Ovary (tissue), 3 donors: ENCODE measurements around the gene WWOX.

Source experiments
- EP300 ChIP-seq: sonication (generic); formaldehyde crosslinking; IDR thresholded peaks from one replicate; pipeline ENCODE4 v1.6.1; 2017; ENCODE audit warnings: antibody characterized with exemption
- POLR2A ChIP-seq: fragments of 450-650 bp; IDR thresholded peaks from one replicate; pipeline ENCODE4 v1.6.1; 2017; ENCODE audit warnings: antibody characterized with exemption, mild to moderate bottlenecking, moderate library complexity
- TF ChIP-seq, protein P1 (sequence below), 3 donors: fragments of 450-650 bp in 2 of 3; fragments of 200-600 bp in 1 of 3; IDR thresholded peaks; one replicate each; pipeline versions ENCODE4 v1.5.1 to v1.8.0; 2016 to 2022; ENCODE audit warnings: antibody characterized with exemption in 3 of 3, mild to moderate bottlenecking in 1 of 3
- donor health status: DM: no; HTN: no; CAD: no.

DNA sequence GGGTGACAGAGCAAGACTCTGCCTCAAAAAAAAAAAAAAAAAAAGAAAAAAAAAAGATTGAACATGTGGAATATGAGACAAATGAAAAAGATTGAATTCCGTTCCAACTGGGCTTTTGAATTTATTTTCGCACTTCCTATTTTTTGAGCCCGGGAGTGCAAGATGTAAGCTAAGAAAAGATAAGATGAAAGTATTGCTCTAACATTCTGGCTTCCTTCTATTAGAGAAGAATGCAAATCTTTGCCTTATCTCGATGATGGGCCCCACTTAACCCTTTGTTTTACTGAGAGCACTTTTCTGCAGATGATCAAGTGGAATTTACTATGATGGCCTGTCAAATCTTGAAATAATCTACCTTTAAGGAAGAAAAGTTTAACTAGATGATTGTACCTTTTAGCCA, 96.3 kb downstream of the WWOX start:
- TF ChIP-seq, protein P1, sequence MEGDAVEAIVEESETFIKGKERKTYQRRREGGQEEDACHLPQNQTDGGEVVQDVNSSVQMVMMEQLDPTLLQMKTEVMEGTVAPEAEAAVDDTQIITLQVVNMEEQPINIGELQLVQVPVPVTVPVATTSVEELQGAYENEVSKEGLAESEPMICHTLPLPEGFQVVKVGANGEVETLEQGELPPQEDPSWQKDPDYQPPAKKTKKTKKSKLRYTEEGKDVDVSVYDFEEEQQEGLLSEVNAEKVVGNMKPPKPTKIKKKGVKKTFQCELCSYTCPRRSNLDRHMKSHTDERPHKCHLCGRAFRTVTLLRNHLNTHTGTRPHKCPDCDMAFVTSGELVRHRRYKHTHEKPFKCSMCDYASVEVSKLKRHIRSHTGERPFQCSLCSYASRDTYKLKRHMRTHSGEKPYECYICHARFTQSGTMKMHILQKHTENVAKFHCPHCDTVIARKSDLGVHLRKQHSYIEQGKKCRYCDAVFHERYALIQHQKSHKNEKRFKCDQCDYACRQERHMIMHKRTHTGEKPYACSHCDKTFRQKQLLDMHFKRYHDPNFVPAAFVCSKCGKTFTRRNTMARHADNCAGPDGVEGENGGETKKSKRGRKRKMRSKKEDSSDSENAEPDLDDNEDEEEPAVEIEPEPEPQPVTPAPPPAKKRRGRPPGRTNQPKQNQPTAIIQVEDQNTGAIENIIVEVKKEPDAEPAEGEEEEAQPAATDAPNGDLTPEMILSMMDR (IDR thresholded peaks at IDR 0.05): no peak
- TF ChIP-seq EP300: no peak
- no peak for TF ChIP-seq POLR2A
